HG03354 (cell line): ENCODE results near the gene DOCK1.

Source experiments
- ATAC-seq: cut with Tn5 transposase; IDR thresholded peaks from one replicate; pipeline ENCODE4 v1.9.1; 2021; ENCODE audit warnings: mild to moderate bottlenecking; ENCODE audit not compliant: unreplicated experiment, poor library complexity, severe bottlenecking

The DOCK1 gene

GRCh38 chr10:127451628-127452027, 546.4 kb downstream of the DOCK1 start:
- no peak for ATAC-seq

GRCh38 chr10:127452568-127452967, 547.3 kb downstream of the DOCK1 start:
- ATAC-seq, result no peak

GRCh38 chr10:127453706-127454105, 548.5 kb downstream of the DOCK1 start:
- no peak for ATAC-seq

- no peak for ATAC-seq
Observed at GRCh38 chr10:127456122-127456521, 550.9 kb downstream of the DOCK1 start.

GRCh38 chr10:127458016-127458810, 553.0 kb downstream of the DOCK1 start:
- ATAC-seq, result no peak

- no peak for ATAC-seq
Observed at GRCh38 chr10:127458829-127459228, 553.6 kb downstream of the DOCK1 start.

- no peak for ATAC-seq
Observed at GRCh38 chr10:127459918-127460317, 554.7 kb downstream of the DOCK1 start.

- ATAC-seq, result no peak
Observed at GRCh38 chr10:127462643-127463295, 557.5 kb downstream of the DOCK1 start.

GRCh38 chr10:127463548-127463947, 558.3 kb downstream of the DOCK1 start:
- ATAC-seq, result no peak

- ATAC-seq, result no peak
Observed at GRCh38 chr10:127464561-127464960, 559.3 kb downstream of the DOCK1 start.

- no peak for ATAC-seq
Observed at GRCh38 chr10:127467811-127468210, 562.6 kb downstream of the DOCK1 start.

GRCh38 chr10:127468632-127469031, 563.4 kb downstream of the DOCK1 start:
- ATAC-seq, result no peak

- no peak for ATAC-seq
Observed at GRCh38 chr10:127470911-127471310, 565.7 kb downstream of the DOCK1 start.

GRCh38 chr10:127472976-127473375, 567.7 kb downstream of the DOCK1 start:
- ATAC-seq, result no peak

GRCh38 chr10:127474501-127474900, 569.3 kb downstream of the DOCK1 start:
- no peak for ATAC-seq

- no peak for ATAC-seq
Observed at GRCh38 chr10:127485153-127485857, 580.1 kb downstream of the DOCK1 start.

- ATAC-seq, result no peak
Observed at GRCh38 chr10:127486355-127486754, 581.1 kb downstream of the DOCK1 start.

- ATAC-seq, result no peak
Observed at GRCh38 chr10:127492607-127493250, 587.5 kb downstream of the DOCK1 start.

- no peak for ATAC-seq
Observed at GRCh38 chr10:127496035-127496434, 590.8 kb downstream of the DOCK1 start.

GRCh38 chr10:127497685-127498084, 592.5 kb downstream of the DOCK1 start:
- ATAC-seq, result no peak
